ENCODE results near the gene KCNJ11. TPM values are rescaled to one million over a fixed set of nuclear protein-coding genes. Genes with fewer than 3 reads are reported as not detected.

KCNJ11 gene
- total and polyA plus RNA-seq, 2 of the 13 experiments (the other 11 are each of a cell fraction or from before 2014, with no cell fraction given), result 0.38 to 1.6 TPM

DNA sequence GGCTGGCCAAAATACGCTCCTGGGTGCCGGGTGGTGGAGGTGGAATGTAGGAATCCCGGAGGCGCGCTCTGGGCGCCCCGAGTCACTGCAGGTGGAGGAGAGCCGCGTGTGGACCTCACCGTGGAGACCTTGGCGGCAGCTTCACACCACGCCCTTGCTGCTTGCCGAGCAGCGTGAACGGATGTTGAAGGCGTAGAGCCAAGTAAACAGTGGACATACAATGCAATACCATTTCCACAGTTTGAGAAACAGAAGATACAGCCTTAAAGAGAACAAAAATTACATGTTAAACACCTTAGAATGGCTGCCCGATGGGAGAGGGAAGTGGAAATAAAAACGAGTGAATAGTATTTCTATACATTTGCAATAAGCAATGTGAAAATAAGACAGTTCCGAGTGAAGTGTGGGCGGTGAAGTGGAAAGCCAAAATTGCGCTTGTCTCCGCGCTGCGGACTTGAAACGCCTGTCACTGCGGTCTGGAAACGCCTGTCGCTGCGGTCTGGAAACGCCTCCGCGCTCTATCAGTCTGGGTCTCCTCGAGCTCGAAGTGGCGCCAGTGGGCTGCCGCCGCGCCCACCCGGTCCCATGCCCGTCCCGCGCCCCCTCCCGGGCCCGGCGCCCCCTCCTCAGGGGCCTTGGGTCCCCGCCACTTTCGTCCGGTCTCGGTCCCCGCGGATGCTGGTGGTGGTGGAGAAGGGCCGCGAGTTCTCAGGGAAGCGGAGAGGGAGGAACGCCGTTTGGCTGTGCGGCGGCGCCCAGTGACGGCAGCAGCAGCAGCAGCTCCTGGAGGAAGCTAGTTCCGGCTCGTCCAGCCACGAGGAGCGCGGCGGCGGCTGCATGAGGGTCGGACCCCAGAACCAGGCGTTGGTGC, 35.3 kb downstream of the KCNJ11 start (continued):
- TF ChIP-seq, protein P1, sequence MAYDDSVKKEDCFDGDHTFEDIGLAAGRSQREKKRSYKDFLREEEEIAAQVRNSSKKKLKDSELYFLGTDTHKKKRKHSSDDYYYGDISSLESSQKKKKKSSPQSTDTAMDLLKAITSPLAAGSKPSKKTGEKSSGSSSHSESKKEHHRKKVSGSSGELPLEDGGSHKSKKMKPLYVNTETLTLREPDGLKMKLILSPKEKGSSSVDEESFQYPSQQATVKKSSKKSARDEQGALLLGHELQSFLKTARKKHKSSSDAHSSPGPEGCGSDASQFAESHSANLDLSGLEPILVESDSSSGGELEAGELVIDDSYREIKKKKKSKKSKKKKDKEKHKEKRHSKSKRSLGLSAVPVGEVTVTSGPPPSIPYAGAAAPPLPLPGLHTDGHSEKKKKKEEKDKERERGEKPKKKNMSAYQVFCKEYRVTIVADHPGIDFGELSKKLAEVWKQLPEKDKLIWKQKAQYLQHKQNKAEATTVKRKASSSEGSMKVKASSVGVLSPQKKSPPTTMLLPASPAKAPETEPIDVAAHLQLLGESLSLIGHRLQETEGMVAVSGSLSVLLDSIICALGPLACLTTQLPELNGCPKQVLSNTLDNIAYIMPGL (CRISPR knock-in tag; IDR thresholded peaks at IDR 0.05; ENCODE audit: borderline replicate concordance in 1 of 2, low read depth in 1 of 2), result peak; percentile 62 to 81
- TF ChIP-seq SMAD9 (CRISPR knock-in tag; IDR thresholded peaks at IDR 0.05), result no peak
- 0 out of 2 replicates have a peak, but pooled peaks have one; percentile 15 for TF ChIP-seq SIN3B (IDR thresholded peaks at IDR 0.05; ENCODE audit: low read length)
- TF ChIP-seq, protein P2, sequence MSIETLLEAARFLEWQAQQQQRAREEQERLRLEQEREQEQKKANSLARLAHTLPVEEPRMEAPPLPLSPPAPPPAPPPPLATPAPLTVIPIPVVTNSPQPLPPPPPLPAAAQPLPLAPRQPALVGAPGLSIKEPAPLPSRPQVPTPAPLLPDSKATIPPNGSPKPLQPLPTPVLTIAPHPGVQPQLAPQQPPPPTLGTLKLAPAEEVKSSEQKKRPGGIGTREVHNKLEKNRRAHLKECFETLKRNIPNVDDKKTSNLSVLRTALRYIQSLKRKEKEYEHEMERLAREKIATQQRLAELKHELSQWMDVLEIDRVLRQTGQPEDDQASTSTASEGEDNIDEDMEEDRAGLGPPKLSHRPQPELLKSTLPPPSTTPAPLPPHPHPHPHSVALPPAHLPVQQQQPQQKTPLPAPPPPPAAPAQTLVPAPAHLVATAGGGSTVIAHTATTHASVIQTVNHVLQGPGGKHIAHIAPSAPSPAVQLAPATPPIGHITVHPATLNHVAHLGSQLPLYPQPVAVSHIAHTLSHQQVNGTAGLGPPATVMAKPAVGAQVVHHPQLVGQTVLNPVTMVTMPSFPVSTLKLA (IDR thresholded peaks at IDR 0.05), result 0 out of 2 replicates have a peak, but pooled peaks have one; percentile 50
- TF ChIP-seq, protein P3, sequence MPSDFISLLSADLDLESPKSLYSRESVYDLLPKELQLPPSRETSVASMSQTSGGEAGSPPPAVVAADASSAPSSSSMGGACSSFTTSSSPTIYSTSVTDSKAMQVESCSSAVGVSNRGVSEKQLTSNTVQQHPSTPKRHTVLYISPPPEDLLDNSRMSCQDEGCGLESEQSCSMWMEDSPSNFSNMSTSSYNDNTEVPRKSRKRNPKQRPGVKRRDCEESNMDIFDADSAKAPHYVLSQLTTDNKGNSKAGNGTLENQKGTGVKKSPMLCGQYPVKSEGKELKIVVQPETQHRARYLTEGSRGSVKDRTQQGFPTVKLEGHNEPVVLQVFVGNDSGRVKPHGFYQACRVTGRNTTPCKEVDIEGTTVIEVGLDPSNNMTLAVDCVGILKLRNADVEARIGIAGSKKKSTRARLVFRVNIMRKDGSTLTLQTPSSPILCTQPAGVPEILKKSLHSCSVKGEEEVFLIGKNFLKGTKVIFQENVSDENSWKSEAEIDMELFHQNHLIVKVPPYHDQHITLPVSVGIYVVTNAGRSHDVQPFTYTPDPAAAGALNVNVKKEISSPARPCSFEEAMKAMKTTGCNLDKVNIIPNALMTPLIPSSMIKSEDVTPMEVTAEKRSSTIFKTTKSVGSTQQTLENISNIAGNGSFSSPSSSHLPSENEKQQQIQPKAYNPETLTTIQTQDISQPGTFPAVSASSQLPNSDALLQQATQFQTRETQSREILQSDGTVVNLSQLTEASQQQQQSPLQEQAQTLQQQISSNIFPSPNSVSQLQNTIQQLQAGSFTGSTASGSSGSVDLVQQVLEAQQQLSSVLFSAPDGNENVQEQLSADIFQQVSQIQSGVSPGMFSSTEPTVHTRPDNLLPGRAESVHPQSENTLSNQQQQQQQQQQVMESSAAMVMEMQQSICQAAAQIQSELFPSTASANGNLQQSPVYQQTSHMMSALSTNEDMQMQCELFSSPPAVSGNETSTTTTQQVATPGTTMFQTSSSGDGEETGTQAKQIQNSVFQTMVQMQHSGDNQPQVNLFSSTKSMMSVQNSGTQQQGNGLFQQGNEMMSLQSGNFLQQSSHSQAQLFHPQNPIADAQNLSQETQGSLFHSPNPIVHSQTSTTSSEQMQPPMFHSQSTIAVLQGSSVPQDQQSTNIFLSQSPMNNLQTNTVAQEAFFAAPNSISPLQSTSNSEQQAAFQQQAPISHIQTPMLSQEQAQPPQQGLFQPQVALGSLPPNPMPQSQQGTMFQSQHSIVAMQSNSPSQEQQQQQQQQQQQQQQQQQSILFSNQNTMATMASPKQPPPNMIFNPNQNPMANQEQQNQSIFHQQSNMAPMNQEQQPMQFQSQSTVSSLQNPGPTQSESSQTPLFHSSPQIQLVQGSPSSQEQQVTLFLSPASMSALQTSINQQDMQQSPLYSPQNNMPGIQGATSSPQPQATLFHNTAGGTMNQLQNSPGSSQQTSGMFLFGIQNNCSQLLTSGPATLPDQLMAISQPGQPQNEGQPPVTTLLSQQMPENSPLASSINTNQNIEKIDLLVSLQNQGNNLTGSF (CRISPR knock-in tag; IDR thresholded peaks at IDR 0.05), result no peak
- TF ChIP-seq KAT8 (CRISPR knock-in tag; IDR thresholded peaks at IDR 0.05), result peak; percentile 89
- no peak for TF ChIP-seq SMARCC2 (IDR thresholded peaks at IDR 0.05)
- peak; percentile 59 for TF ChIP-seq GABPA (IDR thresholded peaks at IDR 0.05; ENCODE audit: low read depth, low read length)
- TF ChIP-seq GABPA (CRISPR knock-in tag; IDR thresholded peaks at IDR 0.05; ENCODE audit: low read depth), result no peak
- no peak for TF ChIP-seq ELF3 (CRISPR knock-in tag; IDR thresholded peaks at IDR 0.05)
- TF ChIP-seq, protein P4, sequence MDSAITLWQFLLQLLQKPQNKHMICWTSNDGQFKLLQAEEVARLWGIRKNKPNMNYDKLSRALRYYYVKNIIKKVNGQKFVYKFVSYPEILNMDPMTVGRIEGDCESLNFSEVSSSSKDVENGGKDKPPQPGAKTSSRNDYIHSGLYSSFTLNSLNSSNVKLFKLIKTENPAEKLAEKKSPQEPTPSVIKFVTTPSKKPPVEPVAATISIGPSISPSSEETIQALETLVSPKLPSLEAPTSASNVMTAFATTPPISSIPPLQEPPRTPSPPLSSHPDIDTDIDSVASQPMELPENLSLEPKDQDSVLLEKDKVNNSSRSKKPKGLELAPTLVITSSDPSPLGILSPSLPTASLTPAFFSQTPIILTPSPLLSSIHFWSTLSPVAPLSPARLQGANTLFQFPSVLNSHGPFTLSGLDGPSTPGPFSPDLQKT (CRISPR knock-in tag; IDR thresholded peaks at IDR 0.05; ENCODE audit: borderline replicate concordance), result no peak
- no peak for TF ChIP-seq MAFG (CRISPR knock-in tag; IDR thresholded peaks at IDR 0.05)
- no peak; the same call in 1 of the 2 replicates for TF ChIP-seq ZNF557 (CRISPR knock-in tag; IDR thresholded peaks at IDR 0.05)
- TF ChIP-seq, protein P5, sequence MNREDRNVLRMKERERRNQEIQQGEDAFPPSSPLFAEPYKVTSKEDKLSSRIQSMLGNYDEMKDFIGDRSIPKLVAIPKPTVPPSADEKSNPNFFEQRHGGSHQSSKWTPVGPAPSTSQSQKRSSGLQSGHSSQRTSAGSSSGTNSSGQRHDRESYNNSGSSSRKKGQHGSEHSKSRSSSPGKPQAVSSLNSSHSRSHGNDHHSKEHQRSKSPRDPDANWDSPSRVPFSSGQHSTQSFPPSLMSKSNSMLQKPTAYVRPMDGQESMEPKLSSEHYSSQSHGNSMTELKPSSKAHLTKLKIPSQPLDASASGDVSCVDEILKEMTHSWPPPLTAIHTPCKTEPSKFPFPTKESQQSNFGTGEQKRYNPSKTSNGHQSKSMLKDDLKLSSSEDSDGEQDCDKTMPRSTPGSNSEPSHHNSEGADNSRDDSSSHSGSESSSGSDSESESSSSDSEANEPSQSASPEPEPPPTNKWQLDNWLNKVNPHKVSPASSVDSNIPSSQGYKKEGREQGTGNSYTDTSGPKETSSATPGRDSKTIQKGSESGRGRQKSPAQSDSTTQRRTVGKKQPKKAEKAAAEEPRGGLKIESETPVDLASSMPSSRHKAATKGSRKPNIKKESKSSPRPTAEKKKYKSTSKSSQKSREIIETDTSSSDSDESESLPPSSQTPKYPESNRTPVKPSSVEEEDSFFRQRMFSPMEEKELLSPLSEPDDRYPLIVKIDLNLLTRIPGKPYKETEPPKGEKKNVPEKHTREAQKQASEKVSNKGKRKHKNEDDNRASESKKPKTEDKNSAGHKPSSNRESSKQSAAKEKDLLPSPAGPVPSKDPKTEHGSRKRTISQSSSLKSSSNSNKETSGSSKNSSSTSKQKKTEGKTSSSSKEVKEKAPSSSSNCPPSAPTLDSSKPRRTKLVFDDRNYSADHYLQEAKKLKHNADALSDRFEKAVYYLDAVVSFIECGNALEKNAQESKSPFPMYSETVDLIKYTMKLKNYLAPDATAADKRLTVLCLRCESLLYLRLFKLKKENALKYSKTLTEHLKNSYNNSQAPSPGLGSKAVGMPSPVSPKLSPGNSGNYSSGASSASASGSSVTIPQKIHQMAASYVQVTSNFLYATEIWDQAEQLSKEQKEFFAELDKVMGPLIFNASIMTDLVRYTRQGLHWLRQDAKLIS (CRISPR knock-in tag; IDR thresholded peaks at IDR 0.05), result no peak
